Natural killer cell (primary cell): Measurements from ENCODE around the gene VSTM2B. TPM values are rescaled to one million over a fixed set of nuclear protein-coding genes. Genes with fewer than 3 reads are reported as not detected.

ENCODE experiments used
- ATAC-seq, 3 donors: fragments of 150-1000 bp in 2 of 3; fragments of 200-7000 bp in 1 of 3; cut with Tn5 transposase; 1 replicate in 1 of 3; 2 replicates in 2 of 3; pipeline ENCODE4 v1.10.0; 2021; ENCODE audit warnings: mild to moderate bottlenecking in 2 of 3, moderate library complexity in 2 of 3
- DNase-seq, 2 donors: peaks; one replicate each; pipeline versions ENCODE4 v3.0.0 to v3.0.0-alpha.2; 2013 to 2021; ENCODE audit warnings: mixed read lengths in 1 of 2
- H3K27ac ChIP-seq: one replicate; pipeline ENCODE4 v1.5.1; 2013; ENCODE audit warnings: mild to moderate bottlenecking, low read length
- H3K27me3 ChIP-seq: one replicate; pipeline ENCODE4 v1.6.1; 2013; ENCODE audit warnings: low read length; ENCODE audit not compliant: control insufficient read depth, insufficient read depth
- H3K36me3 ChIP-seq: one replicate; pipeline ENCODE4 v1.6.1; 2013; ENCODE audit warnings: low read length; ENCODE audit not compliant: control insufficient read depth, insufficient read depth
- H3K4me1 ChIP-seq: one replicate; pipeline ENCODE4 v1.6.1; 2013; ENCODE audit warnings: low read length; ENCODE audit not compliant: control insufficient read depth, insufficient read depth
- H3K4me3 ChIP-seq: one replicate; pipeline ENCODE4 v1.5.1; 2013; ENCODE audit warnings: low read length
- H3K9me3 ChIP-seq: one replicate; pipeline ENCODE4 v1.6.1; 2013; ENCODE audit warnings: low read length; ENCODE audit not compliant: control insufficient read depth, insufficient read depth
- H3K27ac Mint-ChIP-seq, 2 donors: one replicate each; pipeline ENCODE4 v1.8.0; 2022; ENCODE audit warnings: mild to moderate bottlenecking in 2 of 2, mixed read lengths in 2 of 2, moderate library complexity in 1 of 2
- H3K27me3 Mint-ChIP-seq, 2 donors: one replicate each; pipeline ENCODE4 v1.8.0; 2022; ENCODE audit warnings: low read depth in 2 of 2, mixed read lengths in 2 of 2
- H3K36me3 Mint-ChIP-seq: one replicate; pipeline ENCODE4 v1.8.0; 2022; ENCODE audit warnings: mixed read lengths
- H3K4me1 Mint-ChIP-seq, 2 donors: one replicate each; pipeline ENCODE4 v1.8.0; 2022; ENCODE audit warnings: mixed read lengths in 2 of 2
- H3K4me3 Mint-ChIP-seq: one replicate; pipeline ENCODE4 v1.8.0; 2022; ENCODE audit warnings: mild to moderate bottlenecking, moderate library complexity, mixed read lengths
- H3K9me3 Mint-ChIP-seq, 2 donors: one replicate each; pipeline ENCODE4 v1.8.0; 2022; ENCODE audit warnings: mixed read lengths in 2 of 2
- CTCF ChIP-seq: fragments of 200-600 bp; IDR thresholded peaks from one replicate; pipeline ENCODE4 v1.8.0; 2022; ENCODE audit warnings: antibody characterized with exemption
- WGBS: methylation state at CpG from one replicate; pipeline ENCODE4 v1.1.7; 2013; ENCODE audit warnings: missing lambda C conversion rate; ENCODE audit not compliant: insufficient coverage; 5-methylcytosine and 5-hydroxymethylcytosine counted together
- intact Hi-C: fragments of 100-400 bp; cut with micrococcal nuclease; formaldehyde crosslinking; loops from one replicate; pipeline ENCODE4 v1.14.2; 2022
- total RNA-seq, 4 donors: library from RNA; stranded (reverse); fragments of 120-200 nt in 1 of 4; gene quantifications; one replicate each; pipeline versions ENCODE4 v1.2.3 to v1.2.4, GENCODE V29; 2013 to 2022

The VSTM2B gene
- total RNA-seq, 3 donors from 2014 or later (not counting 1 experiment from before 2014, with no cell fraction given): not detected

DNA sequence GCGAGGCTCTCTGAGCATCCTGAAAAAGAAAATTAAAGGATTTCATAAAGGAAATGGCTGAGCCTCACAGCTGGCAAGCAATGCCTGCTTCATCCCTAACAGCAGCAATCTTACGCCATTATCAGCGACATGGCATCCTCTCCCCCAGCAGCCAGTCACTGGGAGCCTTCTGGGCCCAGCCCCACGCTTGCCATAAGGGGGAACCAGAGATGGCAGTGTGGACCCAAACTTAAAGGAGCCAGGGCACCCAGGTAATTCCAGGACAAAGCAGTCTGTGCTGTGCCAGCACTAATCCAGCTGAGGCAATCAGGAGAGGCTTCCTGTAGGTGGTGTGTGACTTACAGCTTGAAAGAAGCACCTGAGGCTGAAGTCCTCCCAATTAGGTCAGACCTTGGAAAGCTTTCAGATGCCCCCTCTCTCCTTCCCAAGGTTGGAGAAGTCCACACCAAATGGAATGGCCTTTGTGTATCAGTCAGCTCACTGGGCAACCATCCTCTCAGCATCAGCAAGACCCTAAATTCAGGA, 10.3 kb downstream of the VSTM2B start:
- no peak overlapping the region for H3K4me3 Mint-ChIP-seq
- H3K4me3 ChIP-seq: no peak overlapping the region
- DNase-seq: no peak
- intact Hi-C loops: no loop called here
- H3K4me1 ChIP-seq: no peaks in the 10 kb centered on the region
- H3K9me3 Mint-ChIP-seq: no peaks in the 10 kb centered on the region
- H3K27ac ChIP-seq: no peak overlapping the region
- no peaks in the 10 kb centered on the region for H3K36me3 Mint-ChIP-seq
- H3K27ac Mint-ChIP-seq: no peak overlapping the region
- peaks cover 17 to 21% of the 10 kb centered on the region in 2 donors for H3K27me3 Mint-ChIP-seq
- H3K27me3 ChIP-seq: no peaks in the 10 kb centered on the region
- 75% methylated on average over 4 of the region's 4 CpGs for WGBS
- TF ChIP-seq CTCF: no peak
- no peaks in the 10 kb centered on the region for H3K4me1 Mint-ChIP-seq
- H3K36me3 ChIP-seq: no peaks in the 10 kb centered on the region
- H3K9me3 ChIP-seq: no peaks in the 10 kb centered on the region
- ATAC-seq: no peak

GRCh38 chr19:29537181-29537580, 11.4 kb downstream of the VSTM2B start:
- DNase-seq: no peak

GRCh38 chr19:29537601-29538000, 11.8 kb downstream of the VSTM2B start:
- intact Hi-C loops: no loop called here
- no peaks in the 10 kb centered on the region for H3K36me3 Mint-ChIP-seq

More at GRCh38 chr19:29537181-29537580, 11.4 kb downstream of the VSTM2B start:
- no peak for ATAC-seq
- peaks cover 10% of the 10 kb centered on the region in 2 donors for H3K27me3 Mint-ChIP-seq
- no peak overlapping the region for H3K27ac Mint-ChIP-seq
- H3K4me1 Mint-ChIP-seq: no peaks in the 10 kb centered on the region
- Histone ChIP-seq H3K27ac (no peak overlapping the region), H3K9me3 (no peaks in the 10 kb centered on the region), H3K27me3 (no peaks in the 10 kb centered on the region), H3K4me1 (no peaks in the 10 kb centered on the region), H3K36me3 (no peaks in the 10 kb centered on the region), H3K4me3 (no peak overlapping the region)
- 69% methylated on average over 7 of the region's 7 CpGs for WGBS
- H3K36me3 Mint-ChIP-seq: no peaks in the 10 kb centered on the region
- H3K9me3 Mint-ChIP-seq: no peaks in the 10 kb centered on the region
- intact Hi-C loops: no loop called here
- no peak for TF ChIP-seq CTCF
- H3K4me3 Mint-ChIP-seq: no peak overlapping the region

More at GRCh38 chr19:29537601-29538000, 11.8 kb downstream of the VSTM2B start:
- ATAC-seq (no peak), DNase-seq (no peak)
- Histone ChIP-seq H3K27me3 (no peaks in the 10 kb centered on the region), H3K4me3 (no peak overlapping the region), H3K27ac (no peak overlapping the region), H3K9me3 (no peaks in the 10 kb centered on the region), H3K36me3 (no peaks in the 10 kb centered on the region), H3K4me1 (no peaks in the 10 kb centered on the region)
- no peak for TF ChIP-seq CTCF
- Mint-ChIP-seq H3K27ac (no peak overlapping the region), H3K9me3 (no peaks in the 10 kb centered on the region), H3K4me1 (no peaks in the 10 kb centered on the region), H3K4me3 (no peak overlapping the region), H3K27me3 (peaks cover 6 to 7% of the 10 kb centered on the region in 2 donors)
- WGBS: 86% methylated on average over 11 of the region's 11 CpGs
